K562 treated with DMSO at 1 percent for 48 hours (cell line): ENCODE data around the gene TMEM41B. TPM values are rescaled to one million over a fixed set of nuclear protein-coding genes. Genes with fewer than 3 reads are reported as not detected.

Source experiments
- total RNA-seq: library from RNA; unstranded; fragments of 300-600 nt; gene quantifications from 2 replicates; pipeline ENCODE4 v1.2.3, GENCODE V29; 2022; ENCODE audit warnings: low replicate concordance; ENCODE audit errors: extremely low read depth

Gene TMEM41B, protein sequence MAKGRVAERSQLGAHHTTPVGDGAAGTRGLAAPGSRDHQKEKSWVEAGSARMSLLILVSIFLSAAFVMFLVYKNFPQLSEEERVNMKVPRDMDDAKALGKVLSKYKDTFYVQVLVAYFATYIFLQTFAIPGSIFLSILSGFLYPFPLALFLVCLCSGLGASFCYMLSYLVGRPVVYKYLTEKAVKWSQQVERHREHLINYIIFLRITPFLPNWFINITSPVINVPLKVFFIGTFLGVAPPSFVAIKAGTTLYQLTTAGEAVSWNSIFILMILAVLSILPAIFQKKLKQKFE
- not detected in 2 replicates for total RNA-seq

GRCh38 chr11:9314291-9315077 lies at the start of gene TMEM41B:
Gene TMEM41B (minus strand): TSS chr11:9314593. CDS start chr11:9314441, 152 bp downstream.

GRCh38 chr11:9265211-9266131 lies 48.9 kb downstream of the TMEM41B start, which contains the start of gene DENND5A:
Gene DENND5A (minus strand): TSS chr11:9265350. CDS start chr11:9265069, 281 bp downstream.

Other genes starting within 250 kb of the TMEM41B start
- gene SCUBE2, start 223.0 kb downstream of the TMEM41B start, total RNA-seq = not detected in 2 replicates
- gene DENND5A, start 49.2 kb downstream of the TMEM41B start, total RNA-seq = not detected in 2 replicates
- gene IPO7, start 70.1 kb upstream of the TMEM41B start, total RNA-seq = 75.4 TPM in 1 of 2 replicates, not detected in the other
- gene ZNF143, start 146.4 kb upstream of the TMEM41B start, total RNA-seq = not detected in 2 replicates